ENCODE results near the gene PLA2G4B.

DNA sequence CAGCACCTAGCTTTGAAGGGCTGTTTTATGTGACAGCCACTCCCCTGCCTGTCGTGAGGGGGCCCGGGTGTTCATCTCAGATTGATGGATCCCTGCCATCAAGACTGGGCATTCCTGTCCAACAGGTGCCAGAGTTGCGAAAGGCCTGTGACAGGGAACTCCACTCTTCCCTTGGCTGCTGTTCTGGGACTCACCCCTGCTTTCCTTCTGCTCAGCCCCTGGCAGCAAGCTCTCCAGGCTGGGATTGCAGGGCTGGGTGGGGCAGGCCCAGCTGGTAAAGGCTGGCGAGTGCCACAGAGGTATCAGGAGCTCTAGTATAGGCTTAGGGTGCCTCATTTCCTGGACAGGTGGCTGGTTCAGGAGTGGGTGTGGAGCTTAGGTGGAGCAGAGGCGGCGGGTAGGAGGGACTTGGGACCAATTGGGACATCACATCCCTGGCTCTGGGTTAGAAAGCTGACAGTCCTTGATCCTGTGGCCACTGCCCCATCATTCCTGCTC lies at the start of gene PLA2G4B:
- TF ChIP-seq, protein P1, sequence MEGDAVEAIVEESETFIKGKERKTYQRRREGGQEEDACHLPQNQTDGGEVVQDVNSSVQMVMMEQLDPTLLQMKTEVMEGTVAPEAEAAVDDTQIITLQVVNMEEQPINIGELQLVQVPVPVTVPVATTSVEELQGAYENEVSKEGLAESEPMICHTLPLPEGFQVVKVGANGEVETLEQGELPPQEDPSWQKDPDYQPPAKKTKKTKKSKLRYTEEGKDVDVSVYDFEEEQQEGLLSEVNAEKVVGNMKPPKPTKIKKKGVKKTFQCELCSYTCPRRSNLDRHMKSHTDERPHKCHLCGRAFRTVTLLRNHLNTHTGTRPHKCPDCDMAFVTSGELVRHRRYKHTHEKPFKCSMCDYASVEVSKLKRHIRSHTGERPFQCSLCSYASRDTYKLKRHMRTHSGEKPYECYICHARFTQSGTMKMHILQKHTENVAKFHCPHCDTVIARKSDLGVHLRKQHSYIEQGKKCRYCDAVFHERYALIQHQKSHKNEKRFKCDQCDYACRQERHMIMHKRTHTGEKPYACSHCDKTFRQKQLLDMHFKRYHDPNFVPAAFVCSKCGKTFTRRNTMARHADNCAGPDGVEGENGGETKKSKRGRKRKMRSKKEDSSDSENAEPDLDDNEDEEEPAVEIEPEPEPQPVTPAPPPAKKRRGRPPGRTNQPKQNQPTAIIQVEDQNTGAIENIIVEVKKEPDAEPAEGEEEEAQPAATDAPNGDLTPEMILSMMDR (IDR thresholded peaks at IDR 0.05) = no peak
- TF ChIP-seq POLR2A (IDR thresholded peaks at IDR 0.05) = no peak
